HEK293T (cell line): ENCODE results near the gene FBXO31.

Source experiments
- ARNT ChIP-seq: fragments of 450-650 bp; IDR thresholded peaks from 2 replicates; pipeline ENCODE4 v1.6.1; 2017; ENCODE audit warnings: mild to moderate bottlenecking
- BHLHE40 ChIP-seq: fragments of 450-650 bp; IDR thresholded peaks from 2 replicates; pipeline ENCODE4 v1.6.1; 2016; ENCODE audit warnings: mild to moderate bottlenecking, moderate library complexity, borderline replicate concordance
- CTBP1 ChIP-seq: fragments of 450-650 bp; IDR thresholded peaks from 2 replicates; pipeline ENCODE4 v1.6.1; 2016; ENCODE audit warnings: borderline replicate concordance
- ELF4 ChIP-seq: fragments of 450-650 bp; IDR thresholded peaks from 2 replicates; pipeline ENCODE4 v1.6.1; 2017; ENCODE audit warnings: antibody characterized with exemption
- FOXA1 ChIP-seq: fragments of 450-650 bp; IDR thresholded peaks from 2 replicates; pipeline ENCODE4 v1.6.1; 2016; ENCODE audit warnings: mild to moderate bottlenecking
- FOXK2 ChIP-seq: fragments of 450-650 bp; IDR thresholded peaks from 2 replicates; pipeline ENCODE4 v1.6.1; 2016; ENCODE audit warnings: mild to moderate bottlenecking
- FOXM1 ChIP-seq: fragments of 450-650 bp; IDR thresholded peaks from 2 replicates; pipeline ENCODE4 v1.6.1; 2017; ENCODE audit warnings: mild to moderate bottlenecking, borderline replicate concordance
- HDGF ChIP-seq: fragments of 450-650 bp; IDR thresholded peaks from 2 replicates; pipeline ENCODE4 v1.6.1; 2017; ENCODE audit warnings: antibody characterized with exemption, borderline replicate concordance
- L3MBTL2 ChIP-seq: fragments of 450-650 bp; conservative IDR thresholded peaks from 2 replicates; pipeline ENCODE4 v1.6.1; 2016; ENCODE audit warnings: mild to moderate bottlenecking
- NFRKB ChIP-seq: fragments of 450-650 bp; IDR thresholded peaks from 2 replicates; pipeline ENCODE4 v1.6.1; 2016; ENCODE audit warnings: mild to moderate bottlenecking, moderate library complexity
- SP1 ChIP-seq: fragments of 450-650 bp; IDR thresholded peaks from 2 replicates; pipeline ENCODE4 v1.6.1; 2017
- SUZ12 ChIP-seq: fragments of 450-650 bp; IDR thresholded peaks from 2 replicates; pipeline ENCODE4 v1.6.1; 2016; ENCODE audit warnings: mild to moderate bottlenecking
- ZNF384 ChIP-seq: fragments of 450-650 bp; IDR thresholded peaks from 2 replicates; pipeline ENCODE4 v1.6.1; 2016

DNA sequence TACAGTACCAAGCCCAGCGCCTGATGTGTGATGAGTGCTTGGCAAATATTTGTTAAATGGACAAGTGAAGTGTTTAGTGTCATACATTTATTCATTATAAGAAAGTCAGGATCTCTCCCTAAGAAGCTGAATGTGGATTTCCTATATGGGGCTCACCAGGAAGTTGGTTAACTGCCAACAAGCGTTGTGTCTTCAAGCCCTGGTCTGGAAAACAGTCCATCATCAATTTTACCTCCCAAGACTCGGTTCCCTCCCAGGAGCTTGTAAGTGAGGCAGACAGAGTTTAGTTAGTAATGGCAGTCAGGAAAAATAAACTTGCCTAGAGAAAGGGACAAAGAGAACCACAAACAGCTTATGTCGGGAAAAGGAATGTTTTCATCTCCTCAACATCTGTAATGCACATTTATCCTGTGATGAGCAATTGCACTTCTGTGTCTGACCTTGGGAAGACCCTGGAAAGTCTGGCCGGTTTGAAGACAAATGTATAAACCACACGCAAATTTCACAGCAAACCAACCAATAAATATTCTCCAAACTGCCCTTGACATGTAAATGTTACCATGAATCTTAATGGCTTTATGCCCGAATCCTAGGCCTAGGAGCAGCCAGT is 94.7 kb downstream of the FBXO31 start:
- TF ChIP-seq BHLHE40: no peak
- no peak for TF ChIP-seq SUZ12
- TF ChIP-seq NFRKB: no peak
- TF ChIP-seq FOXM1: no peak
- TF ChIP-seq SP1: no peak
- no peak for TF ChIP-seq ELF4
- no peak for TF ChIP-seq ZNF384
- TF ChIP-seq CTBP1: no peak
- TF ChIP-seq ARNT: no peak
- TF ChIP-seq L3MBTL2: no peak
- no peak for TF ChIP-seq HDGF
- no peak for TF ChIP-seq FOXA1
- no peak for TF ChIP-seq FOXK2
